WERI-Rb-1 (cell line): ENCODE data around the gene NPAP1.
"Not testable (repeated sequence)": the region's sequence is repeated elsewhere in the genome, so short reads cannot be mapped to it uniquely, and the experiment has no call there.

ENCODE experiments used
- DNase-seq: peaks from one replicate; pipeline ENCODE4 v3.0.0-alpha.2; 2020
- H3K27ac ChIP-seq: fragments of 250-450 bp; sonication (Bioruptor Pico); 2 replicates; pipeline ENCODE4 v1.5.1; 2020; ENCODE audit warnings: mild to moderate bottlenecking, moderate library complexity
- H3K27me3 ChIP-seq: fragments of 250-450 bp; sonication (Bioruptor Pico); 2 replicates; pipeline ENCODE4 v1.5.1; 2021; ENCODE audit warnings: mild to moderate bottlenecking, low read depth, moderate library complexity; ENCODE audit not compliant: insufficient read depth, severe bottlenecking
- H3K36me3 ChIP-seq: fragments of 250-450 bp; sonication (Bioruptor Pico); 2 replicates; pipeline ENCODE4 v1.5.1; 2020; ENCODE audit warnings: mild to moderate bottlenecking, moderate library complexity
- H3K4me3 ChIP-seq: 2 replicates; pipeline ENCODE4 v1.5.1; 2011; ENCODE audit warnings: low read depth, mild to moderate bottlenecking, control low read depth, low read length
- H3K9me3 ChIP-seq: fragments of 250-450 bp; sonication (Bioruptor Pico); 2 replicates; pipeline ENCODE4 v1.5.1; 2021; ENCODE audit warnings: mild to moderate bottlenecking, moderate library complexity; ENCODE audit not compliant: severe bottlenecking
- TF ChIP-seq, protein P1 (sequence below): IDR thresholded peaks from 2 replicates; pipeline ENCODE4 v1.5.1; 2011; ENCODE audit warnings: low read depth, mild to moderate bottlenecking, control low read depth, inconsistent platforms, low read length

The NPAP1 gene

DNA sequence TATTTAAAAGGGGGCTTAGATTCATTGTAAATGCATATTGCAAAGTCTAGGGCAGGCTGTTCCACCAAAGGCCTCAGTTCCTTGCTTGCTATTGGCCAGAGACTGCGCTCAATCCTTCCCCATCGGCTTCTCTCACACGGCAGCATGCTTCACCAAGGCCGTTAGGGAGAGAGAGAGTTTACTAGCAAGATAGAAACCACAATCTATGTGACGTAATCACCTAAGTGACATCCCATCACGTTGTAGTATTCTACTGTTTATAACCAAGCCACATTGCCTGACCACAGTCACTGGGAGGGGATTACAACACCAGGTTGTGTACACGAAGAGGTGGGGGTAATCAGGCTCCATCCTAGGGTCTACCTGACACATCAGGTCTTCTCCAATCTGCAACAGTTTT is 16.0 kb upstream of the NPAP1 start:
- Histone ChIP-seq H3K4me3 (no peak overlapping the region), H3K9me3 (no peaks in the 10 kb centered on the region), H3K27me3 (peaks cover 18% of the 10 kb centered on the region), H3K27ac (no peak overlapping the region), H3K36me3 (no peaks in the 10 kb centered on the region)
- DNase-seq: no peak
- TF ChIP-seq, protein P1, sequence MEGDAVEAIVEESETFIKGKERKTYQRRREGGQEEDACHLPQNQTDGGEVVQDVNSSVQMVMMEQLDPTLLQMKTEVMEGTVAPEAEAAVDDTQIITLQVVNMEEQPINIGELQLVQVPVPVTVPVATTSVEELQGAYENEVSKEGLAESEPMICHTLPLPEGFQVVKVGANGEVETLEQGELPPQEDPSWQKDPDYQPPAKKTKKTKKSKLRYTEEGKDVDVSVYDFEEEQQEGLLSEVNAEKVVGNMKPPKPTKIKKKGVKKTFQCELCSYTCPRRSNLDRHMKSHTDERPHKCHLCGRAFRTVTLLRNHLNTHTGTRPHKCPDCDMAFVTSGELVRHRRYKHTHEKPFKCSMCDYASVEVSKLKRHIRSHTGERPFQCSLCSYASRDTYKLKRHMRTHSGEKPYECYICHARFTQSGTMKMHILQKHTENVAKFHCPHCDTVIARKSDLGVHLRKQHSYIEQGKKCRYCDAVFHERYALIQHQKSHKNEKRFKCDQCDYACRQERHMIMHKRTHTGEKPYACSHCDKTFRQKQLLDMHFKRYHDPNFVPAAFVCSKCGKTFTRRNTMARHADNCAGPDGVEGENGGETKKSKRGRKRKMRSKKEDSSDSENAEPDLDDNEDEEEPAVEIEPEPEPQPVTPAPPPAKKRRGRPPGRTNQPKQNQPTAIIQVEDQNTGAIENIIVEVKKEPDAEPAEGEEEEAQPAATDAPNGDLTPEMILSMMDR: no peak

DNA sequence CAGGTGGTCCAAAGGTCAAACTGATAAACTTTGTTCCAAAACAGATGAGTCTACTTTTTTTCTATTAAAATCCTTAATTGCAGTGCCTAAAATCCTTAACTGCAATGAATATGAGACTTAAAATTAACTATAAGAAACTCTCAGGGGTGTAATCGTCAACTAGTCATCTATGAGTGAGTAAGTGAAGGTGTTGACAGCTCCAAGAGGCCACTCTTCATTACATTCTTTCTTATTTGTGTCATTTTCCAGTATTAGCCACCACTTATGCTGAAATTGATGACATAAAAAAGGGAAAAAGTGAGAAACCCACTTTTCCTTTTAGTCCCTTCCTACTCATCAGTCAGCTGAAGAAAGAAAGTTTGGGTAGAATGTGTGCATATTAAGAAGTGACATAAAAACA is 12.6 kb upstream of the NPAP1 start:
- no peaks in the 10 kb centered on the region for H3K9me3 ChIP-seq
- H3K27me3 ChIP-seq: peaks cover 4% of the 10 kb centered on the region
- no peaks in the 10 kb centered on the region for H3K36me3 ChIP-seq
- no peak overlapping the region for H3K27ac ChIP-seq
- TF ChIP-seq, protein P1: no peak
- DNase-seq: no peak
- no peak overlapping the region for H3K4me3 ChIP-seq

DNA sequence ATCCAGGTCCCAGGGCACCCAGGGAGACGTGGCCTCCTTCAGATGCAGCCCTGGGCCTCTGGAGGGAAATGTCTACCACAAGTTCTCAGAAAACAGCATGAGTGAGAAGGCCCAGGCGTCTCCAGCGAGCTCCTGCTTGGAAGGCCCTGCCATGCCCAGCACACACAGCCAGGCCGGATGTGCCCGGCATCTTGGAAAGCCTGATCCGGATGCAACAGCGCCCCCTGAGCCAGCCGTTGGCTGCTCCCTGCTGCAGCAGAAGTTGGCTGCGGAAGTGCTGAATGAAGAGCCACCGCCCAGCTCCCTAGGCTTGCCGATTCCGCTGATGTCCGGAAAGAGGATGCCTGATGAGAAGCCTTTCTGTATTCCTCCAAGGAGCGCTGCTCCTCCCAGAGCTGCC is 856 bp downstream of the NPAP1 start:
- Histone ChIP-seq H3K36me3 (no peaks in the 10 kb centered on the region), H3K9me3 (no peaks in the 10 kb centered on the region)

DNA sequence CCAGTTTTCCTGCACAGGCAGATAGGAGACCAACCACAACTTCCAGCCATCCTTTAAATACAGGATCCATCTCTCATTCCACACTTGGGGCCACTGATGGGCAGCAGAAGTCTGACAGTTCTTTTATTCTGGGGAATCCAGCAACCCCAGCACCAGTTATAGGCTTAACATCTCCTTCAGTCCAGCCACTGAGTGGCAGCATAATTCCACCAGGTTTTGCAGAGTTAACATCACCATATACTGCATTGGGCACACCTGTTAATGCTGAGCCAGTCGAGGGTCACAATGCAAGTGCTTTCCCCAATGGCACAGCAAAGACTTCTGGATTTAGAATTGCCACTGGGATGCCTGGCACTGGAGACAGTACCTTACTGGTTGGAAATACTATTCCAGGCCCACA is 2.9 kb downstream of the NPAP1 start:
- Histone ChIP-seq H3K27ac (no peak overlapping the region), H3K36me3 (no peaks in the 10 kb centered on the region), H3K9me3 (no peaks in the 10 kb centered on the region), H3K4me3 (no peak overlapping the region), H3K27me3 (peaks cover 37% of the 10 kb centered on the region)
- TF ChIP-seq, protein P1: no peak
- DNase-seq: no peak

More for the DNA sequence above, 856 bp downstream of the NPAP1 start:
- peak; percentile 14 for DNase-seq
- Histone ChIP-seq H3K27me3 (peaks cover 35% of the 10 kb centered on the region), H3K4me3 (no peak overlapping the region), H3K27ac (no peak overlapping the region)
- TF ChIP-seq, protein P1: peak; percentile 41

DNA sequence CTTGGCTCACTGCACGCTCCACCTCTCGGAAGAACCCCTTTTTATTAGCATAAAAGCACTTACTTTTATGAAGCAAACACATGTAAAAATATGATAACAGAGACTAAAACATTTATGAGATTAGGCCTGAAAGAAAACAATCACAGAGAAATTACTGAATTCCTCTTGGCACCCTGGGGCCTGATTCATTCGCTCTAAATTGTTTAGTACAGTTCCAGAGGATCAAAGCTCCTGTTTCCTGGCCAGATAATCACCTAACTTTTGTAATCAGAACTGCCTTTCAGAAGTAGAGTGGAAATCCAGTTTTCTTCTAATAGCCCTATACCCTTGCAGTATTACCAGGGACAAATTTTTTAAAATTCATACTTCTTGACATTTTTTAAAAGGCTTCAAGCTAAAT is 6.4 kb downstream of the NPAP1 start:
- TF ChIP-seq, protein P1: no peak
- no peaks in the 10 kb centered on the region for H3K9me3 ChIP-seq
- H3K36me3 ChIP-seq: no peaks in the 10 kb centered on the region
- H3K27me3 ChIP-seq: peaks cover 35% of the 10 kb centered on the region
- no peak overlapping the region for H3K4me3 ChIP-seq
- no peak overlapping the region for H3K27ac ChIP-seq
- DNase-seq: no peak

DNA sequence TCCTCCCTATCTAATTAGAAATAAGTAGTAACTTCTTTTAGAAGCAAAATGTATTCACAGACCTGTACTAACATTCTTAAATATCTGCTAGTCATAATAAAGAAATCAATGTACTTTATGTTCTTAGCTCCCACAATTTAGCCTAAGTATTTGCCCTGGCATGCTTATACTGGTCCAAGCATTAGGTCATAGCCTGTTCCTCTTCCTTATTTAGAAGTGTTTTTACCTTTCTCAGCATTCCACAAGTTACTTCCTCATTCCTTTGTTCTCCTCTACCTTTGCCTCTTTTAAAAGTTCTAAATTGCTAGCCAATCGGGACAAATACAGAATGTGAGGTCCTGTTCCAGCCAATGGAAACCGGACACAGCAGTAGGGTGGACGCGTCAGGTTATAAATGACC is 7.3 kb downstream of the NPAP1 start:
- H3K4me3 ChIP-seq, H3K27ac ChIP-seq, DNase-seq: not testable (repeated sequence)

More for the DNA sequence above, 7.3 kb downstream of the NPAP1 start:
- H3K27me3 ChIP-seq: peaks cover 33% of the 10 kb centered on the region
- not testable (repeated sequence) for H3K9me3 ChIP-seq, H3K36me3 ChIP-seq
